Progenitor cell of endocrine pancreas (in vitro differentiated cells): ENCODE measurements around the gene ARHGEF11. TPM values are rescaled to one million over a fixed set of nuclear protein-coding genes. Genes with fewer than 3 reads are reported as not detected.
A peak's percentile ranks its signal among the peaks of the same experiment; 100 is the strongest.

Experiments
- DNase-seq: peaks from one replicate; pipeline ENCODE4 v3.0.0; 2021; ENCODE audit warnings: low spot score; ENCODE audit not compliant: unreplicated experiment
- H3K27ac Mint-ChIP-seq: 2 replicates; pipeline ENCODE4 v1.8.0; 2021; ENCODE audit warnings: mild to moderate bottlenecking, moderate library complexity, mixed read lengths
- H3K27me3 Mint-ChIP-seq: 2 replicates; pipeline ENCODE4 v1.8.0; 2021; ENCODE audit warnings: mixed read lengths
- H3K36me3 Mint-ChIP-seq: 2 replicates; pipeline ENCODE4 v1.8.0; 2022; ENCODE audit warnings: mixed read lengths; ENCODE audit not compliant: insufficient read depth
- H3K4me1 Mint-ChIP-seq: 2 replicates; pipeline ENCODE4 v1.8.0; 2021; ENCODE audit warnings: low read depth, mixed read lengths
- H3K4me3 Mint-ChIP-seq: 2 replicates; pipeline ENCODE4 v1.8.0; 2021; ENCODE audit warnings: low read depth, mild to moderate bottlenecking, moderate library complexity, mixed read lengths
- H3K9me3 Mint-ChIP-seq: 2 replicates; pipeline ENCODE4 v1.8.0; 2021; ENCODE audit warnings: low read depth, mixed read lengths
- CTCF ChIP-seq: fragments of 200-600 bp; sonication (generic); IDR thresholded peaks from one replicate; pipeline ENCODE4 v1.5.0; 2021; ENCODE audit warnings: antibody characterized with exemption, mild to moderate bottlenecking; ENCODE audit not compliant: unreplicated experiment
- total RNA-seq: library from RNA; stranded (reverse); gene quantifications from 2 replicates; pipeline ENCODE4 v1.2.1, GENCODE V29; 2021

Gene ARHGEF11
- total RNA-seq, 1 donor from 2014 or later, result 56.7 TPM

- Mint-ChIP-seq H3K27me3 (no peaks in the 10 kb centered on the region), H3K9me3 (no peaks in the 10 kb centered on the region), H3K4me1 (peaks cover 7% of the 10 kb centered on the region), H3K36me3 (no peaks in the 10 kb centered on the region), H3K4me3 (no peak overlapping the region), H3K27ac (no peak overlapping the region)
- DNase-seq, result no peak
- no peak for TF ChIP-seq CTCF
Measured at GRCh38 chr1:157030728-157031127, 14.8 kb downstream of the ARHGEF11 start.

GRCh38 chr1:157028674-157029073, 16.9 kb downstream of the ARHGEF11 start:
- H3K27ac Mint-ChIP-seq, result no peak overlapping the region
- no peak for DNase-seq
- H3K36me3 Mint-ChIP-seq, result peaks cover 10% of the 10 kb centered on the region
- no peak for TF ChIP-seq CTCF
- peaks cover 7% of the 10 kb centered on the region for H3K9me3 Mint-ChIP-seq
- no peaks in the 10 kb centered on the region for H3K27me3 Mint-ChIP-seq
- H3K4me1 Mint-ChIP-seq, result peaks cover 14% of the 10 kb centered on the region
- H3K4me3 Mint-ChIP-seq, result no peak overlapping the region

- Mint-ChIP-seq H3K27me3 (no peaks in the 10 kb centered on the region), H3K9me3 (peaks cover 25% of the 10 kb centered on the region), H3K27ac (no peak overlapping the region), H3K4me1 (peaks cover 14% of the 10 kb centered on the region), H3K36me3 (peaks cover 33% of the 10 kb centered on the region), H3K4me3 (no peak overlapping the region)
- no peak for DNase-seq
- TF ChIP-seq CTCF, result no peak
Measured at GRCh38 chr1:157025856-157026255, 19.7 kb downstream of the ARHGEF11 start.

GRCh38 chr1:157025385-157025784, 20.2 kb downstream of the ARHGEF11 start:
- Mint-ChIP-seq H3K36me3 (peaks cover 35% of the 10 kb centered on the region), H3K9me3 (peaks cover 27% of the 10 kb centered on the region), H3K27me3 (no peaks in the 10 kb centered on the region), H3K4me3 (no peak overlapping the region), H3K27ac (peak overlapping the region; percentile 10), H3K4me1 (peaks cover 14% of the 10 kb centered on the region)
- no peak for TF ChIP-seq CTCF
- DNase-seq, result no peak

- H3K27me3 Mint-ChIP-seq, result no peaks in the 10 kb centered on the region
- DNase-seq, result no peak
- H3K27ac Mint-ChIP-seq, result no peak overlapping the region
- TF ChIP-seq CTCF, result no peak
- no peak overlapping the region for H3K4me3 Mint-ChIP-seq
- H3K36me3 Mint-ChIP-seq, result peaks cover 53% of the 10 kb centered on the region
- peaks cover 13% of the 10 kb centered on the region for H3K4me1 Mint-ChIP-seq
- peaks cover 36% of the 10 kb centered on the region for H3K9me3 Mint-ChIP-seq
Measured at GRCh38 chr1:157021688-157022087, 23.9 kb downstream of the ARHGEF11 start.
